Measurements from ENCODE around the gene MS4A14.
"Not testable (repeated sequence)": the region's sequence is repeated elsewhere in the genome, so short reads cannot be mapped to it uniquely, and the experiment has no call there.

MS4A14 gene, protein sequence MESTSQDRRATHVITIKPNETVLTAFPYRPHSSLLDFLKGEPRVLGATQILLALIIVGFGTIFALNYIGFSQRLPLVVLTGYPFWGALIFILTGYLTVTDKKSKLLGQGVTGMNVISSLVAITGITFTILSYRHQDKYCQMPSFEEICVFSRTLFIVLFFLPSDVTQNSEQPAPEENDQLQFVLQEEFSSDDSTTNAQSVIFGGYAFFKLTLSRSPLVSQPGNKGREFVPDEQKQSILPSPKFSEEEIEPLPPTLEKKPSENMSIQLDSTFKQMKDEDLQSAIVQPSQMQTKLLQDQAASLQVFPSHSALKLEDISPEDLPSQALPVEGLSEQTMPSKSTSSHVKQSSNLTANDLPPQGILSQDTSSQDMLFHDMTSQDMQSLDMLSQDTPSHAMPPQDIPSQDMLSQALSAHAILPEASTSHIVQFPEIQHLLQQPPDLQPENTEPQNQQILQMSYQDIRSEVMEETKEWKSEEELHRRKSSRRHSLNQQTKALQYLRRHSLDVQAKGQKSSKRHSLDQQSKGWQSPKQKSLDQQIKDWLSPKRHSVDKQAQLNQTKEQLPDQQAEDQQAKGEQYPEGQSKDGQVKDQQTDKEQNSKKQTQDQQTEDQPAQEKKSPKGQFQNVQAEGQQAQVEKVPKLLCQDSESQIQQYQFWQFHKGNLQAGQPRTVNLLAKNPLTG

DNA sequence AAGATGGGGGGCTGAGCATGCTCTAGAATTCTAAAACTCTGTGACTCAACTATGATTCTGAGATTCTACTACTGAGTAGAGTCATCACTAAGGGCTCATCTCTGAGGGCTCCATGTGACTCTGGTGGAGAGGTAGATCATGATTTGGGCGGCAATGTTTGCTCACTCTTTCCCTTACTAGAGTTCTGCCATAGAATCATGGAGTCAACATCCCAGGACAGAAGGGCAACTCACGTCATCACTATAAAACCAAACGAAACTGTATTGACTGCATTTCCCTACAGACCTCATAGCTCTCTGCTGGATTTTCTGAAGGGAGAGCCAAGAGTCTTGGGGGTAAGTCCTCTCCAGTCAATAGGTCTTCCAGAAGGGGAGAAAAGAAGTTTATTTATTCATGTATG lies at the start of gene MS4A14:
TSS of gene MS4A14 (plus strand) at position 78 of the 400 bp plus-strand sequence. CDS start at position 198, 120 bp downstream.
- no peaks in the 10 kb centered on the region for H3K27me3 ChIP-seq (ENCODE audit: control insufficient read depth in 1 of 2, insufficient read depth in 2 of 2, low read length in 2 of 2)
- no peaks in the 10 kb centered on the region for H3K9me3 ChIP-seq (ENCODE audit: control insufficient read depth in 1 of 2, low read length in 2 of 2)
- no peak within 1 kb of the TSS for H3K9ac ChIP-seq (ENCODE audit: low read depth in 1 of 2, low read length in 2 of 2)
- H3K4me3 ChIP-seq (ENCODE audit: low read depth in 1 of 2, low read length in 2 of 2), result no peak within 1 kb of the TSS
- no peak within 1 kb of the TSS for H3K27ac ChIP-seq (ENCODE audit: low read depth, low read length)
- no peaks in the 10 kb centered on the region for H3K4me1 ChIP-seq (ENCODE audit: control insufficient read depth in 1 of 2, insufficient read depth in 2 of 2, low read length in 2 of 2)
- no peaks in the 10 kb centered on the region for H3K36me3 ChIP-seq (ENCODE audit: control insufficient read depth in 1 of 2, insufficient read depth in 2 of 2, low read length in 2 of 2)

DNA sequence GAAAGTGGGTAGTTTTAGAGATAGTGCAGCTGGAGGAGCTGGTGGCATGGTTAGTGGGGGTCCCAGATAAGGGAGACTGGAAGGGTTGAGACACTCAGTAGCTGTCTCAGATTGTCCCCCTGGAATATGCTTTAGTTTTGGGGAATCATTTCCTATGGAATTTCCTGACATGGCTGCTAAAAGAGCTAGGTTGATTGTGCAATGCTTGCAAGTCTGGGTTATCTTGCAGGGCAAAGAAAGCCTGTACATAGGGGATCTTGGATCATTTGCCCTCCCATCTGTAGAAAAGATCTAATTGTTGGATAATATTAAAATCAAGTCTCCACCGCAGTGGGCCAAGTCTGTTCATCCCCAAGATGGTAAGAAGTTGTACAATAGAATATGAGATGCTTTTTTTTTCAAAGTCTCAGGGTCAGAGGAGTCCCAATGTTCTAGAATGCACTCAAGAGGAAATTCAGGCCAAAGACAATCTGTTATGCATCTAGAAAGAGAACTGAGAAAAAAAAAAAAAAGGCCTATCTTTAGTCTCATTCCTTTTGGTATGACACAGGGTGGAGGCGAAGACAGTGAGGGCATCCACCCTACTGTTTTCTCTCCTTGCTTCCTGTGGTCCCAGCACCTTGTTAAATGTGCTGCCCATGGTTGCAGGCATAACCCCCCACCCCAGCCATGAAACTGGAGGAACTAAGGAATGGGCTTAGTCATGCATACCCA lies 49.0 kb upstream of the MS4A14 start:
- Histone ChIP-seq H3K4me1 (ENCODE audit: control insufficient read depth in 1 of 2, insufficient read depth in 2 of 2, low read length in 2 of 2) (peaks cover 16 to 22% of the 10 kb centered on the region in 2 donors), H3K4me3 (ENCODE audit: low read depth in 1 of 2, low read length in 2 of 2) (no peak overlapping the region), H3K36me3 (ENCODE audit: control insufficient read depth in 1 of 2, insufficient read depth in 2 of 2, low read length in 2 of 2) (no peaks in the 10 kb centered on the region), H3K9ac (ENCODE audit: low read depth in 1 of 2, low read length in 2 of 2) (no peak overlapping the region), H3K27me3 (ENCODE audit: control insufficient read depth in 1 of 2, insufficient read depth in 2 of 2, low read length in 2 of 2) (no peaks in the 10 kb centered on the region), H3K27ac (ENCODE audit: low read depth, low read length) (no peak overlapping the region), H3K9me3 (ENCODE audit: control insufficient read depth in 1 of 2, low read length in 2 of 2) (no peaks in the 10 kb centered on the region)

DNA sequence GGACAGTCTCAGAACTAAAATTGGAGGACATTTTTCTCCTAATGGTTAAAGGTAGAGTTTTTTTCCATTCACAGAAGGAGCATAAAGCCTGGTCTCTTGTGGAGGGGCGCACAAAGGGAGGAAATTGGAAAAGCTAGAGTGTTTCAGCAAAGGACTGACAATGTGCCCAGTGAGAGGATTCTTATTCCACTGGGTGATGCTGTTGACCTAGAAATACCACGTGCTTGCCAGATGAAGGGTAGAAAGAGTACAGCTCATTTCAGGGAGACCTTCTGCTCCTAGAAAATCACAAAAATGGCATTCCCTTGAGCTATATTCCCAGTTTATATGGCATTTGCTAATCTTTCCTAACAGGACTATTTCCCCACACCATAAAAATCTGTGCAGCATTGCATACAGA lies 48.1 kb upstream of the MS4A14 start:
- Histone ChIP-seq H3K4me3 (ENCODE audit: low read depth in 1 of 2, low read length in 2 of 2) (no peak overlapping the region), H3K4me1 (ENCODE audit: control insufficient read depth in 1 of 2, insufficient read depth in 2 of 2, low read length in 2 of 2) (peaks cover 19 to 27% of the 10 kb centered on the region in 2 donors), H3K36me3 (ENCODE audit: control insufficient read depth in 1 of 2, insufficient read depth in 2 of 2, low read length in 2 of 2) (no peaks in the 10 kb centered on the region), H3K9ac (ENCODE audit: low read depth in 1 of 2, low read length in 2 of 2) (no peak overlapping the region), H3K9me3 (ENCODE audit: control insufficient read depth in 1 of 2, low read length in 2 of 2) (no peaks in the 10 kb centered on the region), H3K27me3 (ENCODE audit: control insufficient read depth in 1 of 2, insufficient read depth in 2 of 2, low read length in 2 of 2) (no peaks in the 10 kb centered on the region), H3K27ac (ENCODE audit: low read depth, low read length) (no peak overlapping the region)

DNA sequence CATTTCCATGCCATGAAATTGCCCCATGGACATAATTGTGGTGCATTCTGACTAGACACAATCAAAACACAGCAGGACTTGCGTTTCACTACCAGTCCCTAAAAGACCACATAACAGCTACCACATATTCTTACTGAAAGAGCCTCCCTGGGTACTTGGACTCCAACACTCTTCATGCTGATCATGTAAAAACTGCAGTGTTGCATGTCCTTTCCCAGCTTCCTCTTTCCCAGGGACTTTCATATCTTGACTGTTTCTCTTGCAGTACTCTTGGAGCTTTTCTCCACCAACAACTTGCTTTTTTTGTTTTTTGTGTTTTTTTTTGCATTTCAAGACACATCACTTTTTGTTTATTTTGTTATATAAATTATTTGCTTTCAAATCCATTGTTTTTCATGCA lies 46.3 kb upstream of the MS4A14 start:
- H3K4me1 ChIP-seq (ENCODE audit: control insufficient read depth in 1 of 2, insufficient read depth in 2 of 2, low read length in 2 of 2), result peaks cover 20 to 27% of the 10 kb centered on the region in 2 donors
- H3K9me3 ChIP-seq (ENCODE audit: control insufficient read depth in 1 of 2, low read length in 2 of 2), result peaks cover 0 to 6% of the 10 kb centered on the region in 2 donors
- H3K9ac ChIP-seq (ENCODE audit: low read depth in 1 of 2, low read length in 2 of 2), result no peak overlapping the region
- H3K27me3 ChIP-seq (ENCODE audit: control insufficient read depth in 1 of 2, insufficient read depth in 2 of 2, low read length in 2 of 2), result no peaks in the 10 kb centered on the region
- no peak overlapping the region for H3K4me3 ChIP-seq (ENCODE audit: low read depth in 1 of 2, low read length in 2 of 2)
- H3K36me3 ChIP-seq (ENCODE audit: control insufficient read depth in 1 of 2, insufficient read depth in 2 of 2, low read length in 2 of 2), result no peaks in the 10 kb centered on the region
- no peak overlapping the region for H3K27ac ChIP-seq (ENCODE audit: low read depth, low read length)

DNA sequence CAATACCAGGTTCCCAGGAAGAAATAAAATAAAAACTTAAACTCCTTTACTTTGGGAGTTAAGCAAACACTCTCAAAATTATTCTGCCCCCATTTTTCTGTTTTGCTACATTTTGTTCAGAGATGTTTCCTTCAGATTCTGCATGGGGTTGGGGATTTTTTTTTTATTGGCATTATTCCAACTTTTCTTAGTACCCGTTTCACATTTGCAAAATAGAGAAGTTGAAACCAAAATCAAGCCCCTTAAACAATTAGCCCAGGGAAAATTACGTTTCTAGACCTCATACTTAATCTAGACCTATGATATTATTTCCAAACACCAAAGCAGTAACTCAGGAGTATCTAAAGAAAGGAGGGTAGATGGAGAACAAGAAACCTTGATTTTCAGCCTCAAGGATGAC lies 38.5 kb upstream of the MS4A14 start:
- no peak overlapping the region for H3K9ac ChIP-seq (ENCODE audit: low read depth in 1 of 2, low read length in 2 of 2)
- H3K4me3 ChIP-seq (ENCODE audit: low read depth in 1 of 2, low read length in 2 of 2), result no peak overlapping the region
- peaks cover 4 to 20% of the 10 kb centered on the region in 2 donors for H3K9me3 ChIP-seq (ENCODE audit: control insufficient read depth in 1 of 2, low read length in 2 of 2)
- H3K27me3 ChIP-seq (ENCODE audit: control insufficient read depth in 1 of 2, insufficient read depth in 2 of 2, low read length in 2 of 2), result no peaks in the 10 kb centered on the region
- H3K27ac ChIP-seq (ENCODE audit: low read depth, low read length), result no peak overlapping the region
- H3K36me3 ChIP-seq (ENCODE audit: control insufficient read depth in 1 of 2, insufficient read depth in 2 of 2, low read length in 2 of 2), result no peaks in the 10 kb centered on the region
- H3K4me1 ChIP-seq (ENCODE audit: control insufficient read depth in 1 of 2, insufficient read depth in 2 of 2, low read length in 2 of 2), result peaks cover 4% of the 10 kb centered on the region in 2 donors

DNA sequence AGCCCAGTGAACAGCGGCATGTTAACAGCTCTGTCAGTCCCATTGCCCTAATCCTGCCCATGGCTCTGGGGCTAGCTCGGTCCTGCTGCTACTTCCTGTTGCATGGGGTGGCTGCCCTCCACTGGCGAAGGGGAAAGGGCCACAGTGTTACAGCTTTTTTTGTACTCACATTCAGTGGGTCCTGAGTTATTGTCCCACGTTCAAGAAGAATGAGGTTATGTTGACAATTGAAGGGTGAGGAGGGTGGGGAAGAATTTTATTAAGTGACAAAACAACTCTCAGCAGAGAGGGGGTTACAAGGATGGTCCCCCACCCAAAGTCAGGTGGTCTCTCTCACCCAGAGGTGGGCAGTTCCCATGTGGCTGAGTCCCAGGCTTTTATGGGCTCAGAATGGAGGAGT lies 35.6 kb upstream of the MS4A14 start:
- Histone ChIP-seq H3K9me3 (ENCODE audit: control insufficient read depth in 1 of 2, low read length in 2 of 2) (peaks cover 4 to 14% of the 10 kb centered on the region in 2 donors), H3K36me3 (ENCODE audit: control insufficient read depth in 1 of 2, insufficient read depth in 2 of 2, low read length in 2 of 2) (no peaks in the 10 kb centered on the region), H3K4me1 (ENCODE audit: control insufficient read depth in 1 of 2, insufficient read depth in 2 of 2, low read length in 2 of 2) (no peaks in the 10 kb centered on the region), H3K27me3 (ENCODE audit: control insufficient read depth in 1 of 2, insufficient read depth in 2 of 2, low read length in 2 of 2) (no peaks in the 10 kb centered on the region), H3K27ac (ENCODE audit: low read depth, low read length) (no peak overlapping the region), H3K4me3 (ENCODE audit: low read depth in 1 of 2, low read length in 2 of 2) (no peak overlapping the region), H3K9ac (ENCODE audit: low read depth in 1 of 2, low read length in 2 of 2) (no peak overlapping the region)

DNA sequence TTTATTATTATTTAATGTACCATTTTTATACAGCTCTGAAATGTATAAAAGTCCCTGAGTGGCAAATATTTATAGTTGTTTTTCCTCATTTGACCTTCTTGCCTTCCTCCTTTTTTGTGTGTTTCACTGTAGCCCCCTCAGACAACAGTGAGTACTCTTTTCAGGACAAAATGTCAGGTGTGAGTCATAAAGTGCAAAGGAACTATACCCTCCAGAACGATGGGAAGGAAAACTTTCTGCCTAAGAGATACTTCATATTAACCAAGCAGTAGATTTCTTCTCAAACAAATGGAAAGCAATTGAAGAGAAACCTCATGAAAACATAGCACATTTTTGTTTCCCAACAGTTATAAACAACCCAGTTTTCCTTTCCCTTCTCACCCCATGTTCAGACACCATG lies 34.0 kb upstream of the MS4A14 start:
- Histone ChIP-seq H3K27me3 (ENCODE audit: control insufficient read depth in 1 of 2, insufficient read depth in 2 of 2, low read length in 2 of 2) (no peaks in the 10 kb centered on the region), H3K4me3 (ENCODE audit: low read depth in 1 of 2, low read length in 2 of 2) (no peak overlapping the region), H3K36me3 (ENCODE audit: control insufficient read depth in 1 of 2, insufficient read depth in 2 of 2, low read length in 2 of 2) (no peaks in the 10 kb centered on the region), H3K9me3 (ENCODE audit: control insufficient read depth in 1 of 2, low read length in 2 of 2) (peaks cover 4 to 14% of the 10 kb centered on the region in 2 donors), H3K4me1 (ENCODE audit: control insufficient read depth in 1 of 2, insufficient read depth in 2 of 2, low read length in 2 of 2) (no peaks in the 10 kb centered on the region), H3K9ac (ENCODE audit: low read depth in 1 of 2, low read length in 2 of 2) (no peak overlapping the region), H3K27ac (ENCODE audit: low read depth, low read length) (no peak overlapping the region)

DNA sequence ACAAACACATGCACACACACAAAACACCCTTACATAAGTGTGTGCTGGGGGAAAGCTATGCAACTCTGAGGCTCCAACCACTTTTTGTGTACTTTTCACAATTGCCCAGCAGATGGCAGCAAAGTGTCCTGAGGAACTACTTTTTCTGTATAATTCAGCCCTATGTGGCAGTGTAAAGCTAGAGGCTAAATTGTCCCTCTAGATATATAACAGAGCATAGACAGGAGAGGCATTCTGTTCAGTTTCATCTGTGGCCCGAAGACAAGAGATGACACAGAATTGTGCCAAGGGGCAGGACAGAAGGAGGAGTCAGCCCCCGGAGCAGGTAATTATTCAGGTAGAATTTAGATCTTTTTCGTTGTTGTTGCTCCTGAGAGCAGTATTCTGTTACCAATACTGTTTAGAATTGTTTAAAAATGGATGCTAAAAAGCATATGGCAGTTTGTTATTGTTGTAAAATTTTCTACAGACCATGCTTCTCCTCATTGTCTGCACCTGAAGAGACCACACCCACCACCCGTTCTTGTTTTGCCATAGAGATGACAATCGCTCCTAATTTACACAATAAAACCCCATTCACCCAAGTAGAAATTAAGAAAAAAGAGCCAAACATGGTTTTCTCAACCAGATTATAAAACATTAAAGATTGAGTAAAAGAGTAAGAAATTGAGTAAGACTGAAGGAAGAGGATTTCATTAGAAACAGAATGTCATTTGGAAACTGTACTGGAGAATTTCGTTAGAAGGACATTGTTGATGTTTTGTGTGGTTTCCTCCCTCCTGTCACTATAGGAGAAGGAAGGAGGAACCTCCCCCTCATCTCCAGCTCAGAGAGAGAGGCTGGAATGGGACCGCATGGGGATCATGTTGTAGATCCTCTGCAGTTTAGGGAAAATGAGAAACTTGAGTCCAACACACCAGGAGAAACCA lies 32.5 kb upstream of the MS4A14 start:
- no peaks in the 10 kb centered on the region for H3K27me3 ChIP-seq (ENCODE audit: control insufficient read depth in 1 of 2, insufficient read depth in 2 of 2, low read length in 2 of 2)
- no peak overlapping the region for H3K9ac ChIP-seq (ENCODE audit: low read depth in 1 of 2, low read length in 2 of 2)
- H3K4me1 ChIP-seq (ENCODE audit: control insufficient read depth in 1 of 2, insufficient read depth in 2 of 2, low read length in 2 of 2), result no peaks in the 10 kb centered on the region
- no peak overlapping the region for H3K27ac ChIP-seq (ENCODE audit: low read depth, low read length)
- H3K9me3 ChIP-seq (ENCODE audit: control insufficient read depth in 1 of 2, low read length in 2 of 2), result peaks cover 4 to 14% of the 10 kb centered on the region in 2 donors
- H3K4me3 ChIP-seq (ENCODE audit: low read depth in 1 of 2, low read length in 2 of 2), result no peak overlapping the region
- H3K36me3 ChIP-seq (ENCODE audit: control insufficient read depth in 1 of 2, insufficient read depth in 2 of 2, low read length in 2 of 2), result no peaks in the 10 kb centered on the region

DNA sequence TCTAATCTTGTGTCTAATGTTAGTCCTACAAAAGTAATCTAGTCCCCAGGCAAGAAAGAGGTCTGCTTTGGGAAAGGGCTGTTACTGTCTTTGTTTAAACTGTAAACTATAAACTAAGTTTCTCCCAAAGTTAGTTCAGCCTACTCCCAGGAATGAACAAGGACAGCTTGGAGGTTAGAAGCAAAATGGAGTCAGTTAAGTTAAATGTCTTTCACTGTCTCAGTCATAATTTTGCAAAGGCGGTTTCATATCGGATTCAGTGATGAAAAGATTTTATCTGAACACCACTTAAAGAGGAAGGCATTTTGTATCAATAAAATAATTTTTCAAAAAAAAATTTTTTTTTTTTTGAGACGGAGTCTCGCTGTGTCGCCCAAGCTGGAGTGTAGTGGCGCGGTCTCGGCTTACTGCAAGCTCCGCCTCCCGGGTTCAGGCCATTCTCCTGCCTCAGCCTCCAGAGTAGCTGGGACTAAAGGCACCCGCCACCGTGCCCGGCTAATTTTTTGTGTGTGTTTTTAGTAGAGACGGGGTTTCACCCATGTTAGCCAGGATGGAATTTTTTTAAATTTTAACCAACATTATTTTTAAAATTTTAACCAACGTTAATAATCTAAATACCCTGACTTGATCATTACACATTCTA lies 29.9 kb upstream of the MS4A14 start:
- not testable (repeated sequence) for H3K27ac ChIP-seq (ENCODE audit: low read depth, low read length); H3K27me3 ChIP-seq (ENCODE audit: control insufficient read depth in 1 of 2, insufficient read depth in 2 of 2, low read length in 2 of 2); H3K36me3 ChIP-seq (ENCODE audit: control insufficient read depth in 1 of 2, insufficient read depth in 2 of 2, low read length in 2 of 2); H3K9me3 ChIP-seq (ENCODE audit: control insufficient read depth in 1 of 2, low read length in 2 of 2); H3K4me3 ChIP-seq (ENCODE audit: low read depth in 1 of 2, low read length in 2 of 2); H3K9ac ChIP-seq (ENCODE audit: low read depth in 1 of 2, low read length in 2 of 2)
- H3K4me1 ChIP-seq (ENCODE audit: control insufficient read depth in 1 of 2, insufficient read depth in 2 of 2, low read length in 2 of 2), result peaks cover 5 to 11% of the 10 kb centered on the region in 2 donors

Measured in duodenal mucosa (tissue), 2 donors.